Lung (tissue), 12 donors: ENCODE data around the gene GNPAT. TPM values are rescaled to one million over a fixed set of nuclear protein-coding genes. Genes with fewer than 3 reads are reported as not detected.

Source experiments
- ATAC-seq: fragments of 200-7000 bp; cut with Tn5 transposase; one replicate; pipeline ENCODE4 v1.9.1; 2020; ENCODE audit warnings: moderate number of reproducible peaks; ENCODE audit not compliant: insufficient read depth, low FRiP score
- DNase-seq, 3 donors: peaks; one replicate each; pipeline ENCODE4 v3.0.0-alpha.2; 2013 to 2017
- H3K27ac ChIP-seq, 2 donors: one replicate each; pipeline ENCODE4 v1.5.1; 2013; ENCODE audit warnings: mild to moderate bottlenecking in 2 of 2, moderate library complexity in 2 of 2, control low read depth in 1 of 2, inconsistent platforms in 1 of 2, low read depth in 1 of 2, low read length in 1 of 2
- H3K27me3 ChIP-seq, 3 donors: one replicate each; pipeline ENCODE4 v1.5.1; 2013; ENCODE audit warnings: low read length in 2 of 3; ENCODE audit not compliant: control insufficient read depth in 3 of 3, insufficient read depth in 3 of 3
- H3K36me3 ChIP-seq, 4 donors: one replicate each; pipeline ENCODE4 v1.5.1; 2013; ENCODE audit warnings: low read length in 4 of 4, mild to moderate bottlenecking in 1 of 4, moderate library complexity in 1 of 4; ENCODE audit not compliant: control insufficient read depth in 4 of 4, insufficient read depth in 4 of 4
- H3K4me1 ChIP-seq, 5 donors: one replicate each; pipeline ENCODE4 v1.5.1; 2013; ENCODE audit warnings: low read length in 5 of 5, mild to moderate bottlenecking in 2 of 5, moderate library complexity in 1 of 5; ENCODE audit not compliant: control insufficient read depth in 5 of 5, insufficient read depth in 5 of 5
- H3K4me3 ChIP-seq: one replicate; pipeline ENCODE4 v1.5.1; 2013; ENCODE audit warnings: mild to moderate bottlenecking, control low read depth, moderate library complexity
- H3K9ac ChIP-seq, 2 donors: one replicate each; pipeline ENCODE4 v1.5.1; 2013; ENCODE audit warnings: low read length in 2 of 2, control low read depth in 1 of 2; ENCODE audit not compliant: insufficient read depth in 1 of 2
- H3K9me3 ChIP-seq, 4 donors: one replicate each; pipeline ENCODE4 v1.5.1; 2013; ENCODE audit warnings: low read length in 3 of 4, mild to moderate bottlenecking in 1 of 4, moderate library complexity in 1 of 4; ENCODE audit not compliant: control insufficient read depth in 4 of 4, insufficient read depth in 3 of 4
- WGBS, 2 donors: extraction: QIAGEN DNeasy Blood & Tissue Kit; methylation state at CpG; one replicate each; pipeline ENCODE4 v1.1.7; 2013; 5-methylcytosine and 5-hydroxymethylcytosine counted together
- polyA plus RNA-seq, 2 donors: library from polyadenylated mRNA; stranded (reverse); fragments of 200-250 nt; gene quantifications; one replicate each; pipeline ENCODE4 v1.2.1, GENCODE V29; 2013
- total RNA-seq, 2 donors: library from RNA; depleted of rRNA in 1 of 2; stranded (reverse); fragments of >200 nt in 1 of 2; gene quantifications; one replicate each; pipeline ENCODE4 v1.2.1, GENCODE V29; 2014 to 2021
- TF ChIP-seq, protein P1 (sequence below): IDR thresholded peaks from 2 replicates; pipeline ENCODE4 v1.5.1; 2012; ENCODE audit warnings: mild to moderate bottlenecking; ENCODE audit errors: control extremely low read depth, extremely low read depth
- donor health status: control.
- donor health status: control.
- donor health status: Bipolar disorder and iron deficiency.
- donor health status: healthy.
- donor health status: DM: yes; HTN: yes; CAD: no.

GNPAT gene
- total and polyA plus RNA-seq, 4 donors, result 24.6 to 50.5 (median 37.1) TPM

DNA sequence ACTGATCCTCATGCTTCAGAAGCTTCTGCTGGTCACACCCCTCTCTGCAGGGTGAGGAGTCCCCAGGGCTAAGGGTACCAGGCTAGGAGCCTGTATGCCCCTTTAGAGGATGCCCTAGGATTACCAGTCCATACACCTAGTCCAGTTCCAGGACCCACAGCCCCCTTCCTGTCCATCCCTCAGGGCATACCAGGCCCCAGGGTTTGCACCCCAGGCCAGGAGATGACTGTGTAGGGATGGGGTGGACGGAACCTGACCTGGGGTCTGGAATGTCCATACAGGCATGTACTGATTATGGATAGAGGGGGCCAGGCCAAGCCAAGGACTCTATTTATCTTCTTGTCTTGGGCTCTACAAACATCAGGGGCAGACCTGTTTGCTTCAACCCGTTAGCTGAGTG, 44.3 kb upstream of the GNPAT start:
- no peak overlapping the region for H3K9ac ChIP-seq
- no peaks in the 10 kb centered on the region for H3K9me3 ChIP-seq
- no peak overlapping the region for H3K27ac ChIP-seq
- peaks cover 0 to 3% (median 0%) of the 10 kb centered on the region in 3 donors for H3K27me3 ChIP-seq
- DNase-seq (no peak), ATAC-seq (no peak)
- no peaks in the 10 kb centered on the region for H3K36me3 ChIP-seq
- WGBS, 2 donors, result 82 to 86% methylated on average over 2 of the region's 2 CpGs
- TF ChIP-seq, protein P1, sequence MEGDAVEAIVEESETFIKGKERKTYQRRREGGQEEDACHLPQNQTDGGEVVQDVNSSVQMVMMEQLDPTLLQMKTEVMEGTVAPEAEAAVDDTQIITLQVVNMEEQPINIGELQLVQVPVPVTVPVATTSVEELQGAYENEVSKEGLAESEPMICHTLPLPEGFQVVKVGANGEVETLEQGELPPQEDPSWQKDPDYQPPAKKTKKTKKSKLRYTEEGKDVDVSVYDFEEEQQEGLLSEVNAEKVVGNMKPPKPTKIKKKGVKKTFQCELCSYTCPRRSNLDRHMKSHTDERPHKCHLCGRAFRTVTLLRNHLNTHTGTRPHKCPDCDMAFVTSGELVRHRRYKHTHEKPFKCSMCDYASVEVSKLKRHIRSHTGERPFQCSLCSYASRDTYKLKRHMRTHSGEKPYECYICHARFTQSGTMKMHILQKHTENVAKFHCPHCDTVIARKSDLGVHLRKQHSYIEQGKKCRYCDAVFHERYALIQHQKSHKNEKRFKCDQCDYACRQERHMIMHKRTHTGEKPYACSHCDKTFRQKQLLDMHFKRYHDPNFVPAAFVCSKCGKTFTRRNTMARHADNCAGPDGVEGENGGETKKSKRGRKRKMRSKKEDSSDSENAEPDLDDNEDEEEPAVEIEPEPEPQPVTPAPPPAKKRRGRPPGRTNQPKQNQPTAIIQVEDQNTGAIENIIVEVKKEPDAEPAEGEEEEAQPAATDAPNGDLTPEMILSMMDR, result no peak
- H3K4me1 ChIP-seq, result peaks cover 0 to 44% (median 20%) of the 10 kb centered on the region in 5 donors
- H3K4me3 ChIP-seq, result no peak overlapping the region

DNA sequence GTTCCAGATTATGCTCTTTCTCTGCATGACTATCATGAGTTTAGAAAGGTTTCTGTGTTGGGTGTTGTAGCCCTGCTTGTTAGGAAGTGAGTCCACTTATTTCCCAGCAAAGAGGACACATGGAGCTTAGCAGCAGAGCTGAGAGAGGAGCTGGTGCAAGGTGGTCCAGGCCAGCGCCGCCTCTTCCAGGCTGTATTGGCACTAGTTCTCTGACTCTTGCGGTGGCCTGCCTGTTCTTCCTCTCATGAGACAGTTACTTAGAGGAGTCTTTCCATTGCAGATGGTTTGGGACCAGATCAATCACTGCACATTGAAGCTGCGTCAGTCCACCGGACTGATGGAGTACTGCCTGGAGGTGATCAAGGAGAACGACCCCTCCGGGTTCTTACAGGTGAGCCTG, 41.1 kb upstream of the GNPAT start:
- 97 to 99% methylated on average over 7 of the region's 7 CpGs for WGBS, 2 donors
- ATAC-seq, result no peak

DNA sequence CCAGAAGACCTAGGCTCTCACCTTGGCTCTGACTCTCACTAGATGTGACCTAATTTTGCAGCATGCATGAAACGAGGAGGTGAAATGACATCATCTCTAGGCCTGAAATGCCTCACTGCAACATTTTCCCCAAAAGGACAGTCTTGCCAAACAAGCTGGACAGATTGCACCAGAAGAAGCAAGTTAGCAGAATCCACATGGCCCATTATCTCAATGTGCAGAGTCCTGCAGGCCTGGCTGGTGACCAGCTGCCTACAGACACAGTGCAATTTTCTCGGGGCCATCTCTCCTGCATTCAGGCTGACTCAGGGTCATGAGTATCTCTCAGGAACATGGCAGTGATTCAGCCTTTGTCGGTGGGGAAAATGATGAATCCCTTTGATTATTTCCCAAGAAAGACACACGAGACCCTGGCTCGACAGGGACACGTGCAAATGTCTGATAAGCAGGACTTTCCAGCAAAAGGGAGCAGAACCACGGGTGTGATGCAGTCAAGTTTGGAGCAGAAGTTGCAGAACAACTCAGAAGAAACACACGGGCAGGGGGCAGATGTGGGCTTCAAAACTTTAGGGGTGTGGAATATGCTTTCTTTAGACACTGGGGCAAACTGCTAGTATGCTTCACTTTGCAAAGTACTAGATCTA, 40.5 kb upstream of the GNPAT start:
- DNase-seq (peak in 2 of 3 donors; percentile 35 to 55), ATAC-seq (no peak)

More for the DNA sequence above, 41.1 kb upstream of the GNPAT start:
- Histone ChIP-seq H3K9ac (no peak overlapping the region), H3K4me1 (peaks cover 0 to 29% (median 20%) of the 10 kb centered on the region in 5 donors), H3K27me3 (peaks cover 0 to 5% (median 3%) of the 10 kb centered on the region in 3 donors), H3K27ac (no peak overlapping the region), H3K4me3 (no peak overlapping the region), H3K36me3 (no peaks in the 10 kb centered on the region), H3K9me3 (no peaks in the 10 kb centered on the region)
- TF ChIP-seq, protein P1, result no peak
- DNase-seq, result no peak

More for the DNA sequence above, 40.5 kb upstream of the GNPAT start:
- H3K4me1 ChIP-seq, result peaks cover 0 to 29% (median 20%) of the 10 kb centered on the region in 5 donors
- no peak overlapping the region for H3K9ac ChIP-seq
- no peaks in the 10 kb centered on the region for H3K36me3 ChIP-seq
- H3K9me3 ChIP-seq, result no peaks in the 10 kb centered on the region
- 63 to 64% methylated on average over 8 of the region's 8 CpGs for WGBS, 2 donors
- H3K4me3 ChIP-seq, result no peak overlapping the region
- peaks cover 0 to 5% (median 3%) of the 10 kb centered on the region in 3 donors for H3K27me3 ChIP-seq
- no peak overlapping the region for H3K27ac ChIP-seq
- TF ChIP-seq, protein P1, result no peak
